ENCODE results near the gene TOR1AIP2.

TOR1AIP2 gene

GRCh38 chr1:179817056-179817455 is 60.5 kb downstream of the TOR1AIP2 start:
- no peak for DNase-seq (ENCODE audit: low spot score)
- POLR2A ChIA-PET (ENCODE audit: low non-redundant PET) = no interaction called here
- CTCF ChIA-PET = interaction anchor here (0.6 to 1.0 kb wide), 2 partner anchors 76 to 111 kb away, joined by 3 read pairs; no protein-coding TSS in a partner anchor
- H3K27ac ChIP-seq = no peak overlapping the region
- TF ChIP-seq, protein P1, sequence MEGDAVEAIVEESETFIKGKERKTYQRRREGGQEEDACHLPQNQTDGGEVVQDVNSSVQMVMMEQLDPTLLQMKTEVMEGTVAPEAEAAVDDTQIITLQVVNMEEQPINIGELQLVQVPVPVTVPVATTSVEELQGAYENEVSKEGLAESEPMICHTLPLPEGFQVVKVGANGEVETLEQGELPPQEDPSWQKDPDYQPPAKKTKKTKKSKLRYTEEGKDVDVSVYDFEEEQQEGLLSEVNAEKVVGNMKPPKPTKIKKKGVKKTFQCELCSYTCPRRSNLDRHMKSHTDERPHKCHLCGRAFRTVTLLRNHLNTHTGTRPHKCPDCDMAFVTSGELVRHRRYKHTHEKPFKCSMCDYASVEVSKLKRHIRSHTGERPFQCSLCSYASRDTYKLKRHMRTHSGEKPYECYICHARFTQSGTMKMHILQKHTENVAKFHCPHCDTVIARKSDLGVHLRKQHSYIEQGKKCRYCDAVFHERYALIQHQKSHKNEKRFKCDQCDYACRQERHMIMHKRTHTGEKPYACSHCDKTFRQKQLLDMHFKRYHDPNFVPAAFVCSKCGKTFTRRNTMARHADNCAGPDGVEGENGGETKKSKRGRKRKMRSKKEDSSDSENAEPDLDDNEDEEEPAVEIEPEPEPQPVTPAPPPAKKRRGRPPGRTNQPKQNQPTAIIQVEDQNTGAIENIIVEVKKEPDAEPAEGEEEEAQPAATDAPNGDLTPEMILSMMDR (conservative IDR thresholded peaks at IDR 0.05; ENCODE audit: low read depth) = no peak

GRCh38 chr1:179816196-179816960 is 61.2 kb downstream of the TOR1AIP2 start:
- ChIA-PET CTCF (interaction anchor here (0.5 to 2.3 kb wide), 4 partner anchors 77 to 847 kb away, joined by 3 to 40 read pairs (median 3); no protein-coding TSS in a partner anchor), POLR2A (ENCODE audit: low non-redundant PET) (no interaction called here)
- TF ChIP-seq, protein P1 (conservative IDR thresholded peaks at IDR 0.05; ENCODE audit: low read depth) = no peak
- no peak for DNase-seq (ENCODE audit: low spot score)
- no peak overlapping the region for H3K27ac ChIP-seq

- POLR2A ChIA-PET (ENCODE audit: low non-redundant PET) = no interaction called here
- H3K27ac ChIP-seq = no peak overlapping the region
- DNase-seq (ENCODE audit: low spot score) = no peak
- CTCF ChIA-PET = interaction anchor here (0.6 to 2.3 kb wide), 13 partner anchors 17 to 268 kb away, joined by 3 to 40 read pairs (median 5); no protein-coding TSS in a partner anchor
- TF ChIP-seq, protein P1 (conservative IDR thresholded peaks at IDR 0.05; ENCODE audit: low read depth) = no peak
These were observed 62.0 kb downstream of the TOR1AIP2 start for GRCh38 chr1:179815641-179816040.

DNA sequence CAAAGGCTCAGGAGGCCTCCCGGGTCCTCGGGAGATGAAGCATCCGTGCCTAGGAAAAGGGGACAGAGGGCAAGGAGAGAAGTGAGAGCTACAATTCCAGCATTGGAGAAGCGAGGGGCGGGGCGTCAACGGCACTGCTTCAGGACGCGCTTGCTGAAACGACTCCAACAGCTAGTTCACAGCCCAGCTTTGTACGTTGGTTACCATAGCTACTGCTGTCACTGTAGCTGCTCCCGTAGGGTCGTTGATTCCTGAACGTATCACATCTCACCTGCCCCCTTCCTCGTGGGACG is 63.1 kb downstream of the TOR1AIP2 start:
- CTCF ChIA-PET = interaction anchor here (0.5 to 2.3 kb wide), 29 partner anchors 9 to 1880 kb away, joined by 3 to 40 read pairs (median 4); no protein-coding TSS in a partner anchor
- no peak overlapping the region for H3K27ac ChIP-seq
- TF ChIP-seq, protein P1 (conservative IDR thresholded peaks at IDR 0.05; ENCODE audit: low read depth) = no peak

DNA sequence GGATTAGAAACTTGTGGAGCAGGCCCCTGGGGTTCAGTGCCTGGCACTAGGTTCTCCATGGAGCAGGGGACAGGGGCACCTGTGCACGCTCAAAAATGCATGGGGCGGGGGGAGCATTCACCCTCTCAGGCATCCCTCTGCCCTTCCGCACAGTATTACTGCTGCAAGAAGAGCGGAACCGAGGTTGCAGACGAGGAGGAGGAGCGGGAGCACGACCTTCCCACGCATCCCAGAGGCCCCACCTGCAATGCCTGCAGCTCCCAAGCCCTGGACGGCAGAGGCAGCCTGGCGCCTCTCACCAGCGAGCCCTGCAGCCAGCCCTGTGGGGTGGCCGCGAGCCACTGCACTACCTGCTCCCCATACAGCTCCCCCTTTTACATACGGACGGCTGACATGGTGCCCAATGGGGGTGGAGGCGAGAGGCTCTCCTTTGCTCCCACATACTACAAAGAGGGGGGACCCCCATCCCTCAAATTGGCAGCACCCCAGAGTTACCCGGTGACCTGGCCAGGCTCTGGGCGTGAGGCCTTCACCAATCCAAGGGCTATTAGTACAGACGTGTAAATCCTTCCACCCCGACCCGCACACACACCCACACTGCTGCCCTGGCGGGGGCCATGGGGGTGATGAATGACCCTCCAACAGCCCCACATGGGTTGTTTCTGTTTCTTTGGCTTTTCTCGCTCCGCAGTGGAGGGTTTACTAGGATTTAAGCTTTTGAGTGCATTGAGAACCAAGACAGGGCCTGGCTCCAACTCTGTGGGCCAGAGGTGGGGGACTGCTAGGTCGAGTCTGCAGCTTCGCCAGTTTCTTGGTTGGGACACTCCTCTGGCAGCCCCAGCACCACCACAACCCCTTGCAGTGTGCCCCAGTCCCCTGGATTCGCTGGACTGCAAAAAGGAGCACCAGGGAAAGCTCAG is 63.7 kb downstream of the TOR1AIP2 start:
- CTCF ChIA-PET = interaction anchor here (0.5 to 6.7 kb wide), 24 partner anchors 9 to 1881 kb away, joined by 3 to 85 read pairs (median 4); no protein-coding TSS in a partner anchor
- POLR2A ChIA-PET (ENCODE audit: low non-redundant PET) = no interaction called here
- no peak for DNase-seq (ENCODE audit: low spot score)
- no peak overlapping the region for H3K27ac ChIP-seq
- TF ChIP-seq, protein P1 (conservative IDR thresholded peaks at IDR 0.05; ENCODE audit: low read depth) = no peak

More for the DNA sequence above, 63.1 kb downstream of the TOR1AIP2 start:
- DNase-seq (ENCODE audit: low spot score) = no peak
- POLR2A ChIA-PET (ENCODE audit: low non-redundant PET) = no interaction called here

Measured in RWPE1 (cell line).